ENCODE data around the gene DDX10.

The DDX10 gene

DNA sequence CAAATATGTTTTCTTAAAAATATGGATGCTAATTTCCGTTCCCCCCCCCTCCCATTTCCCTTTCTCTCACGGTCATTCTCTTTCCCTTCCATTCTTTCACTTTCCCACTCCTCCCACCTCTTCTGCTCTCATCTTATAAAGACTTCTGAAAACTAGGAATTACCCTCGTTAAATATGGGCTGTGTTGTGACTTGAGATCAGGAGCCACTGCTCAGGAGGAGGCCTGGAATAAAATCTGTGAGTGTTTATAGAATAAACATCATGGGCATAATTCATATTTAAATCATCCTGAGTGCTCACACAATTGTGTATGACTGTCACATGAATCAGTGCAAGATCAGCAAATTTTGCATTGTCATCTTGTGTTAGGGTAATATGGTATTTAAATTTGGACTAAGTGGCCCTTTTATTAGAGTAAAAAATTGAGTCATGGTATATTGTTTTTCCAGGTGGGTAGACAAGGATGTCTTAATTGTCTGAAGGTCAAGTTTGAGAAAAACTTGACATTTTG, 208.0 kb downstream of the DDX10 start:
- no peaks in the 10 kb centered on the region for H3K79me2 ChIP-seq (ENCODE audit: insufficient read depth, low read depth)
- no peak overlapping the region for H3K4me2 ChIP-seq
- H3K9ac ChIP-seq, result no peak overlapping the region
- no peaks in the 10 kb centered on the region for H4K20me1 ChIP-seq (ENCODE audit: insufficient read depth)
- H3K27me3 ChIP-seq (ENCODE audit: insufficient read depth, low read depth), result no peaks in the 10 kb centered on the region
- no peak overlapping the region for H3K27ac ChIP-seq
- H3K4me3 ChIP-seq (IDR thresholded peaks at IDR 0.05; ENCODE audit: insufficient read depth, low read depth, low read length), result no peak overlapping the region
- TF ChIP-seq, protein P1, sequence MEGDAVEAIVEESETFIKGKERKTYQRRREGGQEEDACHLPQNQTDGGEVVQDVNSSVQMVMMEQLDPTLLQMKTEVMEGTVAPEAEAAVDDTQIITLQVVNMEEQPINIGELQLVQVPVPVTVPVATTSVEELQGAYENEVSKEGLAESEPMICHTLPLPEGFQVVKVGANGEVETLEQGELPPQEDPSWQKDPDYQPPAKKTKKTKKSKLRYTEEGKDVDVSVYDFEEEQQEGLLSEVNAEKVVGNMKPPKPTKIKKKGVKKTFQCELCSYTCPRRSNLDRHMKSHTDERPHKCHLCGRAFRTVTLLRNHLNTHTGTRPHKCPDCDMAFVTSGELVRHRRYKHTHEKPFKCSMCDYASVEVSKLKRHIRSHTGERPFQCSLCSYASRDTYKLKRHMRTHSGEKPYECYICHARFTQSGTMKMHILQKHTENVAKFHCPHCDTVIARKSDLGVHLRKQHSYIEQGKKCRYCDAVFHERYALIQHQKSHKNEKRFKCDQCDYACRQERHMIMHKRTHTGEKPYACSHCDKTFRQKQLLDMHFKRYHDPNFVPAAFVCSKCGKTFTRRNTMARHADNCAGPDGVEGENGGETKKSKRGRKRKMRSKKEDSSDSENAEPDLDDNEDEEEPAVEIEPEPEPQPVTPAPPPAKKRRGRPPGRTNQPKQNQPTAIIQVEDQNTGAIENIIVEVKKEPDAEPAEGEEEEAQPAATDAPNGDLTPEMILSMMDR (conservative IDR thresholded peaks at IDR 0.05; ENCODE audit: low read depth, low read length), result no peak
- no peaks in the 10 kb centered on the region for H3K36me3 ChIP-seq (ENCODE audit: insufficient read depth)
- H3K4me1 ChIP-seq (ENCODE audit: low read depth, poor library complexity, severe bottlenecking), result no peaks in the 10 kb centered on the region
- H2AFZ ChIP-seq (ENCODE audit: low read depth), result no peak overlapping the region

DNA sequence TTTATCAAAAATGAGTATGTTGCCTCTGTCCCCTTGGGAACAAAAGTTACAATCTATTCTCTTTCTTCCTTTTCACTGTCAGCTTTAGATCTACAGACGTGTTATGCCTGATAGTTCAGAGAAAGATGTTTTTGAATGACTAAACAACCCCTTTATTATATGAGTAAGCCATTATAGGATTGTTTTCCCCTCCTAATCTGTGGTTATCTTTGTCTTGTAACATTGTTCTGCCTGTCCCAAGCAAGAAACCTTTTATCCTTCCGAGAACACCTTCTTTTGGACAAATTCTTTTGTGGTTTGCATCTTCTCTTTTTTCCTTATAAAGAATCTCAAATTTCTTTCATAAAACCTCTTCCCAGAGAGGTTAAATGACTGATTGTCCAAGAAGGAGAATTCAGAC, 208.4 kb downstream of the DDX10 start:
- TF ChIP-seq, protein P1 (conservative IDR thresholded peaks at IDR 0.05; ENCODE audit: low read depth, low read length), result no peak
- Histone ChIP-seq H3K9ac (no peak overlapping the region), H3K79me2 (ENCODE audit: insufficient read depth, low read depth) (no peaks in the 10 kb centered on the region), H3K4me3 (IDR thresholded peaks at IDR 0.05; ENCODE audit: insufficient read depth, low read depth, low read length) (no peak overlapping the region), H4K20me1 (ENCODE audit: insufficient read depth) (no peaks in the 10 kb centered on the region), H3K4me1 (ENCODE audit: low read depth, poor library complexity, severe bottlenecking) (no peaks in the 10 kb centered on the region), H3K36me3 (ENCODE audit: insufficient read depth) (no peaks in the 10 kb centered on the region), H2AFZ (ENCODE audit: low read depth) (no peak overlapping the region), H3K27me3 (ENCODE audit: insufficient read depth, low read depth) (no peaks in the 10 kb centered on the region), H3K27ac (no peak overlapping the region), H3K4me2 (no peak overlapping the region)

DNA sequence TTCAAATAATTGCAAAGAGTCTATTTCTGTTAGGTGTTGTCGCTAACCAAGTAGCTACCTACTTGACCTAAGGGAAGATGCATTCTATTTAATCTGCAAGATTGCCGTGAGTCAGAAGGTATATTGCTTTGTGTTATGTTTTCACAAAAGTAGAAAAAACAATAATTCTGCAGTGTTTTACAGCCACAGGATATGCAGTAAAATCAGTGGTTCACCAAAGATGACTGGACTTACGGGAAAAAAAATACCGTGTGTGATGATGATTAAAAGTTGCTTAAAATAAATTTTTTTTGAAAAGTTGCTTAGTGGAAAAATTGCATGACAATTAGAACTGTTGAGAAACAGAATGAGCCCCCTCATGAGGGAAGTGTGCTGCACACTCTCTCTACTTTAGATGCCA, 209.1 kb downstream of the DDX10 start:
- H3K27ac ChIP-seq, result no peak overlapping the region

DNA sequence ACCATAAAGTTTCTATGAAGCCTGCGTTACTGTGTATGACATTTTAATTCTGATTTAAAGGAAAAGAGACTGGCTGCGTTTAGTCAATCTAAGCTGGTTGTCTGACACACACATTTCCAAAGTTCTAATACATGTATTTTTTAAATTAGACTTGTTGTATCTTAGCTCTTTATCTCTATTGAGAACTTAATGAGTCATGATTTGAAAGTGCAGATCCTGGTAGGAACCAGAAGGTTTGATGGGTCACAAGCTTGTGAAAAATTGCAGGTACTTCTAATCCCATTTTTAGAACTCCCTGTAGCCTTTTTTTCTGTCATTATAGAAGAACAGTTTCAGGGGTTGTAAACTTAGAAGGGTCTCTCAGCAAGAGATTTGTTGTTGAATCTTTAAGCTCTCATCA, 210.3 kb downstream of the DDX10 start:
- Histone ChIP-seq H3K27ac (no peak overlapping the region), H3K9ac (no peak overlapping the region), H3K27me3 (ENCODE audit: insufficient read depth, low read depth) (no peaks in the 10 kb centered on the region), H3K79me2 (ENCODE audit: insufficient read depth, low read depth) (no peaks in the 10 kb centered on the region), H3K36me3 (ENCODE audit: insufficient read depth) (no peaks in the 10 kb centered on the region), H4K20me1 (ENCODE audit: insufficient read depth) (no peaks in the 10 kb centered on the region), H2AFZ (ENCODE audit: low read depth) (no peak overlapping the region), H3K4me1 (ENCODE audit: low read depth, poor library complexity, severe bottlenecking) (no peaks in the 10 kb centered on the region), H3K4me3 (IDR thresholded peaks at IDR 0.05; ENCODE audit: insufficient read depth, low read depth, low read length) (no peak overlapping the region), H3K4me2 (no peak overlapping the region)
- TF ChIP-seq, protein P1 (conservative IDR thresholded peaks at IDR 0.05; ENCODE audit: low read depth, low read length), result no peak

More for the DNA sequence above, 209.1 kb downstream of the DDX10 start:
- Histone ChIP-seq H3K36me3 (ENCODE audit: insufficient read depth) (no peaks in the 10 kb centered on the region), H3K27me3 (ENCODE audit: insufficient read depth, low read depth) (no peaks in the 10 kb centered on the region), H3K9ac (no peak overlapping the region), H3K4me1 (ENCODE audit: low read depth, poor library complexity, severe bottlenecking) (no peaks in the 10 kb centered on the region), H3K4me2 (no peak overlapping the region), H3K4me3 (IDR thresholded peaks at IDR 0.05; ENCODE audit: insufficient read depth, low read depth, low read length) (no peak overlapping the region), H2AFZ (ENCODE audit: low read depth) (no peak overlapping the region), H4K20me1 (ENCODE audit: insufficient read depth) (no peaks in the 10 kb centered on the region), H3K79me2 (ENCODE audit: insufficient read depth, low read depth) (no peaks in the 10 kb centered on the region)
- TF ChIP-seq, protein P1 (conservative IDR thresholded peaks at IDR 0.05; ENCODE audit: low read depth, low read length), result no peak
